Measurements from ENCODE around the gene CIB4. TPM values are rescaled to one million over a fixed set of nuclear protein-coding genes. Genes with fewer than 3 reads are reported as not detected.

The CIB4 gene
- total and polyA plus RNA-seq, 2 of the 13 experiments (the other 11 are each of a cell fraction or from before 2014, with no cell fraction given), result not detected

GRCh38 chr2:26561918-26562810 is 79.0 kb downstream of the CIB4 start (continued):
- TF ChIP-seq ZNF687 (CRISPR knock-in tag; IDR thresholded peaks at IDR 0.05), result peak; percentile 62
- TF ChIP-seq ZNF414 (CRISPR knock-in tag; IDR thresholded peaks at IDR 0.05), result no peak
- no peak for TF ChIP-seq ZNF747 (CRISPR knock-in tag; IDR thresholded peaks at IDR 0.05; ENCODE audit: borderline replicate concordance)
- peak; percentile 19; the same call in 1 of the 2 replicates for TF ChIP-seq FOXP4 (CRISPR knock-in tag; IDR thresholded peaks at IDR 0.05)
- no peak for TF ChIP-seq ZNF674 (CRISPR knock-in tag; IDR thresholded peaks at IDR 0.05; ENCODE audit: low read depth)
- no peak for TF ChIP-seq ZBTB40 (IDR thresholded peaks at IDR 0.05)
- no peak for TF ChIP-seq ZBTB40 (CRISPR knock-in tag; IDR thresholded peaks at IDR 0.05)
- TF ChIP-seq HNRNPK (IDR thresholded peaks at IDR 0.05; ENCODE audit: low read depth, low read length, poor library complexity, severe bottlenecking), result peak; percentile 88
- TF ChIP-seq SCMH1 (CRISPR knock-in tag; IDR thresholded peaks at IDR 0.05; ENCODE audit: borderline replicate concordance), result no peak
- peak; percentile 35; the same call in 1 of the 2 replicates for TF ChIP-seq MXD1 (CRISPR knock-in tag; IDR thresholded peaks at IDR 0.05)

Measured in HepG2 (cell line).